Heart left ventricle (tissue), 13 donors: ENCODE measurements around the gene ABCF3.

ENCODE experiments used
- POLR2A ChIP-seq, 2 donors: fragments of 450-650 bp; IDR thresholded peaks; one replicate each; pipeline ENCODE4 v1.6.1; 2017; ENCODE audit warnings: antibody characterized with exemption in 2 of 2, mild to moderate bottlenecking in 2 of 2, moderate library complexity in 2 of 2
- TF ChIP-seq, protein P1 (sequence below), 12 donors: fragments of 200-600 bp; sonication (generic) in 4 of 12; IDR thresholded peaks; one replicate each; pipeline versions ENCODE4 v1.5.0 to v1.8.0; 2018 to 2022; ENCODE audit warnings: antibody characterized with exemption in 12 of 12, mild to moderate bottlenecking in 5 of 12
- donor health status: ischemic (EF 13 %, LVEDD 7.1; RV severe dilation, severe dysfunction).
- donor health status: DM: no; HTN: yes; CAD: no.
- donor health status: DM: no; HTN: no; CAD: no.
- donor health status: ischemic (EF 25% LVEDD 6.9; RV normal size, moderate dysfunction).
- donor health status: ischemic (EF 25% LVEDD 5.7; RV mildly dilated, moderate dysfunction).
- donor health status: ischemic (EF 35%, LVEDD 5.7; RV mildly dilated, moderate dysfunction).
- donor health status: nonischemic (EF 11% LVEDD 7.7; RV severe dilation, severe dysfunction).
- donor health status: DM: yes; HTN: yes; CAD: no.
- donor health status: PGD.
- donor health status: ischemic (EF 29% LVEDD 5.4; RV normal size, mild dysfunction).
- donor health status: nonischemic (EF 23%, LVEDD 6.1; RV moderate dilation, normal function).

DNA sequence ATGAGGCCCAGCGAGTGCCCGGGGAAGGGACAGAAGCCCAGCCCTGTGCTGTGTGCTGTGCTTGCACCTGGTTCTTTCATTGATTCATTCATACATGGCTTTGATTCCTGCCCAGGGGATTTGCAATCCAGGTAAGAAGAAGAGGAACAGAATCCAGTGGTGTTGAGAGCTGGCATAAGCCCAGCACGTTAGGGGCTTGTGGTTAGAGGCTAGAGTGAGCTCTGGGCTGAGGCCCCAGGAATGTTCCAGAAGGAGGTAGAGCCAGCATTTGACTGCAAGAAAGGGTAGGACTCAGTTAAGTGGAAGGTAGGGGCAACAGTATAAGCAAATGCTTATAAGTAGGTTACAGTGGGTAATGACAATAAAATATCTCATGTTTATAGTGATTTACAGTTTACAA lies 45.7 kb downstream of the ABCF3 start:
- TF ChIP-seq, protein P1, sequence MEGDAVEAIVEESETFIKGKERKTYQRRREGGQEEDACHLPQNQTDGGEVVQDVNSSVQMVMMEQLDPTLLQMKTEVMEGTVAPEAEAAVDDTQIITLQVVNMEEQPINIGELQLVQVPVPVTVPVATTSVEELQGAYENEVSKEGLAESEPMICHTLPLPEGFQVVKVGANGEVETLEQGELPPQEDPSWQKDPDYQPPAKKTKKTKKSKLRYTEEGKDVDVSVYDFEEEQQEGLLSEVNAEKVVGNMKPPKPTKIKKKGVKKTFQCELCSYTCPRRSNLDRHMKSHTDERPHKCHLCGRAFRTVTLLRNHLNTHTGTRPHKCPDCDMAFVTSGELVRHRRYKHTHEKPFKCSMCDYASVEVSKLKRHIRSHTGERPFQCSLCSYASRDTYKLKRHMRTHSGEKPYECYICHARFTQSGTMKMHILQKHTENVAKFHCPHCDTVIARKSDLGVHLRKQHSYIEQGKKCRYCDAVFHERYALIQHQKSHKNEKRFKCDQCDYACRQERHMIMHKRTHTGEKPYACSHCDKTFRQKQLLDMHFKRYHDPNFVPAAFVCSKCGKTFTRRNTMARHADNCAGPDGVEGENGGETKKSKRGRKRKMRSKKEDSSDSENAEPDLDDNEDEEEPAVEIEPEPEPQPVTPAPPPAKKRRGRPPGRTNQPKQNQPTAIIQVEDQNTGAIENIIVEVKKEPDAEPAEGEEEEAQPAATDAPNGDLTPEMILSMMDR (IDR thresholded peaks at IDR 0.05) = no peak
- no peak for TF ChIP-seq POLR2A (IDR thresholded peaks at IDR 0.05)
